Measurements from ENCODE around the gene SLCO4A1. TPM values are rescaled to one million over a fixed set of nuclear protein-coding genes. Genes with fewer than 3 reads are reported as not detected.

Gene SLCO4A1
- total and polyA plus RNA-seq, 2 of the 4 experiments (the other 2 are of a cell fraction), result 0.72 to 1.1 TPM

DNA sequence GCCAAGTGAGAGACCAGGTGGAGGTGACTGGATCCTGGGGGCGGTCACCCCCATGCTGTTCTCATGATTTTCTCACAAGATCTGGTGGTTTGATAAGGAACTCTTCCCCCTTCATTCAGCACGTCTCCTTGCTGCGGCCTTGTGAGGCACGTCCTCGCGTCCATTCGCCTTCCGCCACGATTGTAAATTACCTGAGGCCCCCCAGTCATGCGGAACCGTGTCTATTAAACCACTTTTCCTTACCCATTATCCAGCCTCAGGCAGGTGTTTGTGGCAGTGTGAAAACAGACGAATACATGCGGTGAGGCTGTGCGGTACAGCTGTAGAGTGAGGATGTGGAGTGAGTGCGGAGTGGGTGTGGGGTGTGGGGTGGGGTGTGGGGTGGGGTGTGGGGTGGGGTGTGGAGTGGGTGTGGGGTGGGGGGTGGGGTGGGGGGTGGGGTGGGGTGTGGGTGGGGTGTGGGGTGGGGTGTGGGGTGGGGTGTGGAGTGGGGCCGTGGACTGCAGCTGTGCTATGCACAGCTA lies 54.2 kb downstream of the SLCO4A1 start:
- POLR2A ChIA-PET (ENCODE audit: unreplicated experiment), result no interaction called here
- Histone ChIP-seq H3K4ac (ENCODE audit: low read depth, low read length) (no peak overlapping the region), H2BK5ac (ENCODE audit: low read depth, low read length, poor library complexity, severe bottlenecking) (no peak overlapping the region), H2BK20ac (ENCODE audit: low read depth, low read length) (no peak overlapping the region), H2AK9ac (replicated peaks; ENCODE audit: low read depth, low read length, poor library complexity) (no peak overlapping the region), H4K8ac (ENCODE audit: low read depth in 2 of 2, low read length in 2 of 2) (no peak overlapping the region), H2AFZ (replicated peaks; ENCODE audit: low read length, poor library complexity) (no peak overlapping the region), H3K27me3 (ENCODE audit: control insufficient read depth, insufficient read depth, low read length) (peaks cover 34% of the 10 kb centered on the region), H3K18ac (ENCODE audit: low read depth, low read length) (no peak overlapping the region), H3K4me3 (ENCODE audit: insufficient read depth, low read depth, low read length) (no peak overlapping the region), H4K20me1 (ENCODE audit: insufficient read depth, low read length) (no peaks in the 10 kb centered on the region), H3K79me1 (ENCODE audit: low read depth in 1 of 2, low read length in 2 of 2) (no peaks in the 10 kb centered on the region), H3K4me2 (ENCODE audit: low read depth, low read length) (no peak overlapping the region), H3K36me3 (ENCODE audit: control insufficient read depth, insufficient read depth, low read length) (no peaks in the 10 kb centered on the region), H3K4me1 (ENCODE audit: control insufficient read depth, insufficient read depth, low read length) (no peaks in the 10 kb centered on the region), H3K56ac (ENCODE audit: extremely low read depth, insufficient read depth, low read length) (no peak overlapping the region), H3K14ac (replicated peaks; ENCODE audit: low read depth, low read length) (no peak overlapping the region), H4K91ac (ENCODE audit: insufficient read depth, low read depth, low read length) (no peak overlapping the region), H4K5ac (ENCODE audit: low read depth, low read length) (no peak overlapping the region), H2BK15ac (ENCODE audit: low read depth, low read length) (no peak overlapping the region), H3K23ac (ENCODE audit: low read depth, low read length) (no peak overlapping the region), H3K9me1 (ENCODE audit: insufficient read depth, low read length) (no peaks in the 10 kb centered on the region), H2AK5ac (ENCODE audit: low read depth, low read length) (no peak overlapping the region), H3K9ac (ENCODE audit: low read depth, low read length) (no peak overlapping the region), H3K9me3 (ENCODE audit: control insufficient read depth, insufficient read depth, low read length) (no peaks in the 10 kb centered on the region), H3K27ac (ENCODE audit: insufficient read depth, low read length) (no peak overlapping the region), H2BK120ac (ENCODE audit: low read depth, low read length) (no peak overlapping the region)
- BruUV-seq (replicated peaks), result no TSS peak
- intact Hi-C loops (cut with micrococcal nuclease) (no loop called here), in situ Hi-C loops (cut with MboI; ENCODE audit: low sequenced_read_pairs) (loop anchor here (25.0 kb wide), 1 partner anchor 316 kb away; the partner anchor contains the start of gene BHLHE23), dilution Hi-C loops (cut with HindIII; ENCODE audit: low sequenced_read_pairs, unreplicated experiment) (no loop called here)
- WGBS, 2 experiments (ENCODE audit: extremely low coverage in 2 of 2, insufficient read length in 1 of 2), result no CpG with 5 or more reads among the region's 16 CpGs
- no peak for TF ChIP-seq USF2 (IDR thresholded peaks at IDR 0.05; ENCODE audit: low read depth, low read length)
- TF ChIP-seq FOS (IDR thresholded peaks at IDR 0.05; ENCODE audit: low read depth, low read length), result no peak
- TF ChIP-seq CTCF (conservative IDR thresholded peaks at IDR 0.05; ENCODE audit: low read depth, low read length), result no peak
- no peak for TF ChIP-seq RCOR1 (IDR thresholded peaks at IDR 0.05; ENCODE audit: insufficient replicate concordance, low read length)
- TF ChIP-seq NFE2L2 (IDR thresholded peaks at IDR 0.05; ENCODE audit: low read depth, low read length), result no peak
- CTCF ChIA-PET, result no interaction called here
- DNase-seq (no peak), ATAC-seq (ENCODE audit: low read depth) (no peak)

Data from IMR-90 (cell line).